Measurements from ENCODE around the gene LMAN1L.
A peak's percentile ranks its signal among the peaks of the same experiment; 100 is the strongest.
"Not testable (repeated sequence)": the region's sequence is repeated elsewhere in the genome, so short reads cannot be mapped to it uniquely, and the experiment has no call there.

LMAN1L gene

GRCh38 chr15:74782259-74783071 is 30.2 kb upstream of the LMAN1L start:
- peak; percentile 56 for DNase-seq (ENCODE audit: low spot score)

DNA sequence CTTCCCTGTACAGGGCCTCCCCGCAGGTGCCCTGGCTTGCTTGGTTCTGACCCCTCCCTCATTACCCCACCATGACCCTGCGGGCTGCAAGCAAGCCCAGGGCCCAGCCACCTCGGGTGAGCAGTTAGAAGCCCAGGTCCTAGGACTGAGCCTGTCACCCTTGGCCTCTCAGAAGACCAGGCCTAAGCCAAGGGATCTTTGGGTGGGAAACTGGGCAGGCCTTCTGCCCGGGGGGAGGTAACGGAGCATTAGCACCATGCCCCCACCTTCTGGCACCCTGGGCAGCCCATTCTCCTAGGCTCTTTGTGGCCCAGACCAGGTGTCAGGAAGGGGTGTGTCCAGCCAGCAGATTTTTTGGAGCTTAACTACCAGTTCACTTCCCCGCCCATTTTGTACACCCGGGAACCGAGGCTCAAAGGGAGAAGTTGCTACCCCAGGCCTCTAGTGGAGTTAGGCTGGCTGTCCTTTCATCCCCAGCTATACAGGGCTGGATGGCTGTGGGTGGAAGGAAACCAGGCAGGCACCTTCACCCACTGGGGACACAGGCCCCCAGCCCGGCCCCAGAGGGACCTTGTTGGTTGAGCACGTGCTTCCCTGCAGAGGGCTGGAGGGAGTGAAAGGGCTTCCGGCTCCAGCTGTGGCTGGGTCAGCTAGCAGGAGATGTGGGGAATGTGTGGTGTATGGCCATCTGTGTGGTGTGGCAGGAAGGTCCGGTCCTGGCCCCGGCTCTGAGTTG is 29.4 kb upstream of the LMAN1L start:
- DNase-seq (ENCODE audit: low spot score): peak; percentile 86

- DNase-seq (ENCODE audit: low spot score): peak; percentile 44
Observed at GRCh38 chr15:74783808-74784175, 28.8 kb upstream of the LMAN1L start.

DNA sequence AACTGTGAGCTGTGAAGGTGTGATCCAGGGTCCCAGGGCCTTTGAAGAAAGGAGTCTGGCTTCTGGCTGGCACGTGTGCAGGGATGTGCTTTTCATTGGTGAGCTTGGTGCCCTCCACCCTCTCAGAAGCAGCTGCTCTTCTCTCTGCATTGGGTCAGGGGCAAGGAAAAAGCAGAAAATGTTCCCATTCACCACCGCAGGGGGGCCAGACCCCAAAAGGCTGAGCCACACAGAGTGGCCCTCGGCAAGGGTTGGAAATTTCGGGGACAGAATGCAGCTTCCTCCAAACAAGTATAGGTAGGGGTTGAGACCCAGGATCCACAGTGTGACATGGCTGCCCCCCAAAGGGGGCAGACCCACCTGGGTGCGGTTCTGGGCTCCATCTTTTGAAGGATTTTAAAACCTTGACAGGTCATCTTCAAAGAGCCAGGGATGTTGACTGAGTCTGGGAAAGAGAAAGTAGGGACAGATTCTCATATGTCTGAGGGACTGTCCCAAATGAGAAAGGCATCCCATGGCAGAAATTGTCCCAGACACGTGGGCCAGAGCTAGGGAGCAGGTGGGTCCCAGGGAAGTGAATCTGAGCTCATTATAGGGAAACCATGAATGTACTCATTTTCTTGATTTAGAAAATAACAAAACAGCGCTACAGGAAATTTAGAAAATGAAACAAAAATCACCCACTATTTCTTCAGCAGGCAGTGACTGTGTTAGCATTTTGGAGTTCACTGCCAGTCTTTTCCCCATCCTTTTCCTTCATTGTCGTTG is 28.0 kb upstream of the LMAN1L start:
- peak; percentile 84 for DNase-seq (ENCODE audit: low spot score)

GRCh38 chr15:74785194-74786032 is 27.2 kb upstream of the LMAN1L start:
- peak; percentile 61 for DNase-seq (ENCODE audit: low spot score)

DNA sequence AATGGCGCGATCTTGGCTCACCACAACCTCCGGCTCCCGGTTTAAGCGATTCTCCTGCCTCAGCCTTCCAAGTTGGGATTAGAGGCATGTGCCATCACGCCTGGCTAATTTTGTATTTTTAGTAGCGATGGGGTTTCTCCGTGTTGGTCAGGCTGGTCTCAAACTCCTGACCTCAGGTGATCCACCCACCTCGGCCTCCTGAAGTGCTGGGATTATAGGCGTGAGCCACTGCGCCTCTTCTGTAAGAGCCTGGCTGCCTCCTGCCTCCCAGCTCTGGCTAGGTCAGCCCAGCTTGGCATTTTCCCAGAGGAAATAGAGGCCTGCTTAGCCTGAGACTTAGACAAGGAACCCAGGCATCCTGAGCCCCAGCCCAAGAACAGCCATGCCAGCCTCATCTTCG is 26.6 kb upstream of the LMAN1L start:
- DNase-seq (ENCODE audit: low spot score): not testable (repeated sequence)

- peak; percentile 53 for DNase-seq (ENCODE audit: low spot score)
Observed at GRCh38 chr15:74786551-74787165, 26.0 kb upstream of the LMAN1L start.

DNA sequence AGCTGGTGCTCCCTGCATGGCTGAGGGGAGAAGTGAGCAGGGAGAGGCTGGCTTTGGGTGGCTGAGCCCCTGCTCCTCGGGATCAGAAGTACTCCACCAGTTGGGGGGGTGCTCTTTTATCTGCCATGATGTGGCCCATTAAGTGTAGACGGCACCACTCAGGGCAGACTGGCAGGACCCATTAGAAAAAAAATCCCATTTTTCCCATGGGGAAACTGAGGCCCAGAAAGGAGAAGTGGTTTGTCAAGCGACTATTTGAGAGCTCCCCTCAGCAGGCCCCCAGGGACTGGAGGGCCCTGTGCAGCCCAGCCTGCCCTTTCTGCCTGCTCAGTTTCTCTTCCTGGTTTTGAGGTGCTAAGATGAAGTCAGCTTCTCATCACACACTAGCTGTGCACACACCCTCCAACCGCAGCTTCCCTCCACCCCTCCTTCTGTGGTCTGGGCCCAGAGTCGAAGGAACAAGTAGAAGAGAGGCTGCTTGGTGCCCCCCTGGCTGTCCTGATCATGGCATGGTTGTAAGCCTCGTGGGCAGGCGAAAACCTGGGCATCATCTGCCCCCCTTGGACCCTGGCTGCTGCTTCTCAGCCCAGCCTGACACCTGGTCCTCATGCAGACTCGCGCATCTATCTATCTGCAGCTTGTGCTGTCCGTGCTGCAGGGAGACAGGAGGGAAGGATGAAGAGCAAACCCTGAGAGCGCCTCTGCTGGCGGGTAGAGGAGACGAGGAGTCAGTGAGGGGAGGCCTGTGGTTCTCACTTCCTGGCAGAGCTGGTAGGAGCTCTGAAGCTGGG is 25.2 kb upstream of the LMAN1L start:
- DNase-seq (ENCODE audit: low spot score): peak; percentile 98

DNA sequence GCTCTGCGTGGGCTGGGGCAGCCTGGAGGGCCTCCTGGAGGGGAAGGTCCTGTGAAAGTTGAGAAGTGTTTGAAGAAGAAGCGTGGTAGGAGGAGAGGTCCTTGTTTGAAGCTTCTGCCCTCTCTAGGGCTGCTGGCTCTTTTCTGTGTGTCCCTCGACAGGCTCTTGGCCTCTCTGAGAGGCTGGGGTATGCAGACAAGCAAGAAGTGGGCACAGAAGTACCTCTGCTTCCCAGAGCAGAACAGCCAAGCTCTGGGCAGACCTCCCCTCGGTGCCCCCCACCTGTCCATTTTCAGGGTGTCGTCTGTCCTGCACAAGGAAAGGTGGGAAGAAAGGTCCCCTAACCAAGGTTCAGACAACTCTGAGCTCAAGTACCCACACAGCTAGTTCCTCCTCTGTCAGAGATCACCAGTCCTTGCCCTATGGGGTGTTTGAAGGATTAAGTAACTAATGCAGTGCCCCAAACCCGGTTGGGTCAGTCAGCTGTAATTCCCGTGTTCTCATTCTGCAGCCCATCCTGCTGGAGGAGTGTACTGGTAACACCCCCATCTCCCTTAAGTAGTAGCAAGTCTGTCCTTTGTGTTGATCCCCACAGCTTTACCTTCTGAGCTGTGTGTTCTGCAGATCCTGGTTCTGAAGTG is 24.5 kb upstream of the LMAN1L start:
- DNase-seq (ENCODE audit: low spot score): no peak

- DNase-seq (ENCODE audit: low spot score): peak; percentile 93
Observed at GRCh38 chr15:74788683-74789151, 23.9 kb upstream of the LMAN1L start.

DNA sequence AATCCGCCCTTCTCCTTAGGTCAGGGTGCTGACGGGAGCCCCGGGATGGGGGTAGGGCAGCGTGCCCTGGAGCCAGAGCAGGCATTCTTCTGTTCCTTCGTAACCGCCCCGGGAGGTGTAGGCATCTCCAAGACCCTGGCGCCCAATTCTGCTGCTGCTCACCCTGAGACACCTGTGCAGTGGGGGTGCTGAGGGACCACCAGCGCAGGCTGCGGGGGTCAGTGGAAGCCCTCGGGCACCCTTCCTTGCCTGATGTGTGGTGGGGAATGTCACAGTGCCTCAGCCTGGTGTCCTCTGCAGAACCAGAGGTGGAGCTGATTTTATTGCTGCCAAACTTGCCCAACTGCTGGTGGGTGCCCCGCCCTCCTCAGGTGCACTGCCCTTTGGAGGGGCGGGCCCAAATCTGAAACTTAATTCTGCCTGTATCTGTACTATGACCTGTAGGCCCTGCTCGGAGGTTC is 23.4 kb upstream of the LMAN1L start:
- peak; percentile 89 for DNase-seq (ENCODE audit: low spot score)

- no peak for DNase-seq (ENCODE audit: low spot score)
Observed at GRCh38 chr15:74789741-74790079, 22.9 kb upstream of the LMAN1L start.

GRCh38 chr15:74790080-74790916 is 22.3 kb upstream of the LMAN1L start:
- peak; percentile 88 for DNase-seq (ENCODE audit: low spot score)

- DNase-seq (ENCODE audit: low spot score): no peak
Observed at GRCh38 chr15:74791007-74791406, 21.6 kb upstream of the LMAN1L start.

DNA sequence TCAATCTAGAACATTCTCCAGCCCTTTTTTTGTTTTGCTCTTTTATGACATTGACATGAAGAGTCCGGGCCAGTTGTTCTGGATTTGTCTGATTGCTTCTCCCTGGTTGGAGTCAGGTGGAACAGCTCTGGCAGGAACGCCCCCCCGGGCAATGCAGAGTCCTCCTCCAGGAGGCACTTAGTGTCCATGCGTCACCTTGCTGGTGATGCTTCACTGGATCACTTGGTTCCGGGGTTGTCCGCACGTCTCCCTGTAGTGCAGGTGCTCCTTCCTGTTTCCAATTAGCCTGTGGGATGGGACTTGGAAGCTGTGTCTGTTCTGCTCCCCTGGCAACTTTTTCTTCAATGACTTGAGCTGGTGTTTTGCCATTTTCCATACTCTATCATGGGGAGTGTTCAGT is 21.0 kb upstream of the LMAN1L start:
- DNase-seq (ENCODE audit: low spot score): no peak

- DNase-seq (ENCODE audit: low spot score): no peak
Observed at GRCh38 chr15:74792227-74793016, 20.2 kb upstream of the LMAN1L start.

DNA sequence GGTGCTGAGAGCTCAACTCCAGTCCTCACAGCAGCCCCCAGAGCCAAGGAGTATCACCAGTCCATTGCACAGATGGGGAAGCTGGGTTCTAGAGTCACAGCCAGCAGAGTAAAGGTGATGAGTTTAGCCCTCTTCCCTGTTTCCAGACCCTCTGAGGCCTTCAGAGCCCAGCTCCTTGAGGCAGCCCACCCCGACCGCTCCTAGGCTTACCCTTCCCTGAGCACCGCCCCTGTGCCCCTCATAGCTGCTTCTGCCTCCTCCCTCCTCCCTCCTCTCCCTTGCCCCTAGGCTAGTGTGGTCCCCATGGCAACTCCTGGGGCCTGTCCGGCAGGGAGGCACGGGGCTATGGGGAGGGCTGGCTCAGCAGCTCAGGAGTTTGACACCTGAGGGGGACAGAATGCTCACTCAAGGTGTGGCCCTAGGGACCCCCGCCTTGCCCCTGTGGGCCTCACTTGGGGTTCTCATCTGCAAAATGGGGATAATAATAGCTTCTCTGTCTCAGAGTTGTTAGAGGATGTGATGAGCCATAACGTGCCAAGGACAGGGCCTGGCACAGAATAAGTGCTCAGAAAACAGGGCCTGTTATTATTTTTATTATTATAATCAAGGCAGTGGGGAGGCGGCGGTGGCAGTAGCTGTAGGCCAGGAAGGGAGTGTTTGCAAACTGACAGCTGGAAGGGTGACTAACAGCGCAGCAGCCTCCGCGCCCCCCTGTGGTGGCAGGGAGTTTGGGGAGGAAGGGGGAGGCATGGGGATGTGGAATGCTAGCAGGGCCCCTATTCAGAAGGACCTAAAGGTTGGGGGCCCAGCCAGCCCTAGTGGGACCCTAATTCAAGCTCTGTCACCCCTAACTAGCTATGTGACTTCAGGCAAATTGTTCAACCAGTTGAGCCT is 19.3 kb upstream of the LMAN1L start:
- DNase-seq (ENCODE audit: low spot score): peak; percentile 71

Data from NAMALWA (cell line).